HepG2 (cell line): ENCODE measurements around the gene PIM1. TPM values are rescaled to one million over a fixed set of nuclear protein-coding genes. Genes with fewer than 3 reads are reported as not detected.
A peak's percentile ranks its signal among the peaks of the same experiment; 100 is the strongest.

Experiments used
- ATF5 ChIP-seq: sonication (generic); formaldehyde crosslinking; IDR thresholded peaks from 2 replicates; pipeline ENCODE4 v1.4.0; 2020; ENCODE audit warnings: mild to moderate bottlenecking, low read depth, missing genetic modification reagents
- BRD4 ChIP-seq: sonication (generic); formaldehyde crosslinking; IDR thresholded peaks from 2 replicates; pipeline ENCODE4 v1.4.0; 2020; ENCODE audit warnings: missing genetic modification reagents
- CENPX ChIP-seq: sonication (generic); formaldehyde crosslinking; IDR thresholded peaks from 2 replicates; pipeline ENCODE4 v1.9.0; 2021; ENCODE audit warnings: mild to moderate bottlenecking, missing genetic modification reagents, moderate library complexity
- CREB1 ChIP-seq, 2 experiments: fragments of 450-650 bp in 1 of 2; IDR thresholded peaks; 2 replicates each; pipeline ENCODE4 v1.6.1; 2016 to 2017; ENCODE audit warnings: control low read depth in 1 of 2, mild to moderate bottlenecking in 1 of 2, missing compliant biosample characterization in 1 of 2, missing genetic modification characterization in 1 of 2
- FOXM1 ChIP-seq: sonication (generic); formaldehyde crosslinking; IDR thresholded peaks from 2 replicates; pipeline ENCODE4 v1.5.0; 2020; ENCODE audit warnings: missing genetic modification reagents
- HMG20B ChIP-seq: conservative IDR thresholded peaks from 2 replicates; pipeline ENCODE4 v1.6.1; 2016; ENCODE audit warnings: missing genetic modification reagents, missing compliant biosample characterization
- IKZF1 ChIP-seq: fragments of 450-650 bp; IDR thresholded peaks from 2 replicates; pipeline ENCODE4 v1.7.1; 2016
- LCORL ChIP-seq, 2 experiments: fragments of 450-650 bp in 1 of 2; sonication (generic) in 1 of 2; formaldehyde crosslinking in 1 of 2; IDR thresholded peaks; 2 replicates each; pipeline versions ENCODE4 v1.5.0 to v1.6.1; 2017 to 2020; ENCODE audit warnings: antibody characterized with exemption in 1 of 2, missing genetic modification reagents in 1 of 2
- MAFG ChIP-seq: sonication (generic); formaldehyde crosslinking; IDR thresholded peaks from 2 replicates; pipeline ENCODE4 v1.5.1; 2020; ENCODE audit warnings: mild to moderate bottlenecking, missing genetic modification reagents
- MBD4 ChIP-seq: IDR thresholded peaks from 2 replicates; pipeline ENCODE4 v1.6.1; 2012; ENCODE audit warnings: low read length, inconsistent platforms, borderline replicate concordance
- MTA1 ChIP-seq: sonication (generic); formaldehyde crosslinking; IDR thresholded peaks from 2 replicates; pipeline ENCODE4 v1.4.0; 2020; ENCODE audit warnings: missing genetic modification reagents, mild to moderate bottlenecking, borderline replicate concordance
- PHB2 ChIP-seq: fragments of 450-650 bp; IDR thresholded peaks from 2 replicates; pipeline ENCODE4 v1.6.1; 2018; ENCODE audit not compliant: partially characterized antibody
- POLR2AphosphoS5 ChIP-seq: IDR thresholded peaks from 2 replicates; pipeline ENCODE4 v1.6.1; 2012; ENCODE audit warnings: low read depth, low read length
- PRDM15 ChIP-seq: sonication (generic); formaldehyde crosslinking; IDR thresholded peaks from 2 replicates; pipeline ENCODE4 v1.4.0; 2020; ENCODE audit warnings: missing genetic modification reagents
- TFDP1 ChIP-seq: IDR thresholded peaks from 2 replicates; pipeline ENCODE4 v1.6.1; 2016; ENCODE audit warnings: missing compliant biosample characterization, missing genetic modification reagents, borderline replicate concordance
- ZBTB20 ChIP-seq: sonication (generic); formaldehyde crosslinking; IDR thresholded peaks from 2 replicates; pipeline ENCODE4 v1.8.1; 2023; ENCODE audit warnings: missing genetic modification reagents, low read depth, mild to moderate bottlenecking, borderline replicate concordance
- ZNF264 ChIP-seq: sonication (generic); formaldehyde crosslinking; IDR thresholded peaks from 2 replicates; pipeline ENCODE4 v1.4.0; 2020; ENCODE audit warnings: missing genetic modification reagents
- ZNF431 ChIP-seq: sonication (generic); formaldehyde crosslinking; IDR thresholded peaks from 2 replicates; pipeline ENCODE4 v1.9.0; 2022; ENCODE audit warnings: missing genetic modification reagents, low read depth, mild to moderate bottlenecking, borderline replicate concordance
- ZNF557 ChIP-seq: sonication (generic); formaldehyde crosslinking; IDR thresholded peaks from 2 replicates; pipeline ENCODE4 v1.4.0; 2020; ENCODE audit warnings: missing genetic modification reagents
- ZNF589 ChIP-seq: sonication (generic); formaldehyde crosslinking; conservative IDR thresholded peaks from 2 replicates; pipeline ENCODE4 v1.8.0; 2022; ENCODE audit warnings: mild to moderate bottlenecking, moderate library complexity, missing genetic modification reagents
- ZNF639 ChIP-seq: conservative IDR thresholded peaks from 2 replicates; pipeline ENCODE4 v1.6.1; 2018; ENCODE audit warnings: missing genetic modification reagents
- ZNF709 ChIP-seq: sonication (generic); formaldehyde crosslinking; IDR thresholded peaks from 2 replicates; pipeline ENCODE4 v1.5.0; 2020; ENCODE audit warnings: mild to moderate bottlenecking, missing genetic modification reagents
- ZNF75D ChIP-seq: sonication (generic); formaldehyde crosslinking; IDR thresholded peaks from 2 replicates; pipeline ENCODE4 v1.8.1; 2023; ENCODE audit warnings: missing genetic modification reagents, mild to moderate bottlenecking, borderline replicate concordance
- ZNF83 ChIP-seq: sonication (generic); formaldehyde crosslinking; IDR thresholded peaks from 2 replicates; pipeline ENCODE4 v1.4.0; 2020; ENCODE audit warnings: missing genetic modification reagents, mild to moderate bottlenecking, borderline replicate concordance
- ZSCAN22 ChIP-seq: sonication (generic); formaldehyde crosslinking; IDR thresholded peaks from 2 replicates; pipeline ENCODE4 v1.4.0; 2020; ENCODE audit warnings: mild to moderate bottlenecking, missing genetic modification reagents
- polyA plus RNA-seq, 8 experiments: library from polyadenylated mRNA; depleted of rRNA in 3 of 8; stranded (reverse) in 7 of 8; unstranded in 1 of 8; fragments of >200 nt; fragmentation: Illumina TruSeq in 4 of 8; extraction: Trizol in 4 of 8; gene quantifications; 2 replicates each; pipeline versions ENCODE4 v1.2.1 to v1.2.3, GENCODE V29; 2011 to 2016; ENCODE audit warnings: low read depth in 4 of 8, missing spikeins in 1 of 8, mixed read lengths in 1 of 8; ENCODE audit not compliant: insufficient read depth in 1 of 8
- total RNA-seq, 5 experiments: library from RNA; depleted of rRNA; stranded (reverse); fragments of >200 nt; fragmentation: Illumina TruSeq; extraction: Trizol; gene quantifications; 2 replicates each; pipeline ENCODE4 v1.2.3, GENCODE V29; 2016; ENCODE audit warnings: low read depth in 1 of 5

PIM1 gene
- total and polyA plus RNA-seq, 2 of the 13 experiments (the other 11 are each of a cell fraction or from before 2014, with no cell fraction given) = 29.4 to 117 TPM

GRCh38 chr6:37207903-37208456, 38.0 kb downstream of the PIM1 start (continued):
- no peak for TF ChIP-seq ATF5 (CRISPR knock-in tag)
- no peak for TF ChIP-seq ZBTB20 (CRISPR knock-in tag)
- no peak for TF ChIP-seq ZNF639 (CRISPR knock-in tag)
- TF ChIP-seq IKZF1 = no peak
- TF ChIP-seq HMG20B (CRISPR knock-in tag) = no peak
- no peak for TF ChIP-seq PHB2
- TF ChIP-seq BRD4 = no peak
- TF ChIP-seq ZNF75D (CRISPR knock-in tag) = no peak
- TF ChIP-seq MBD4 = no peak
- no peak for TF ChIP-seq ZNF557 (CRISPR knock-in tag)
- no peak for TF ChIP-seq ZNF589 (CRISPR knock-in tag)
- no peak for TF ChIP-seq PRDM15
- TF ChIP-seq LCORL (IDR thresholded peaks at IDR 0.05) = no peak
- peak; percentile 69; the same call in 1 of the 2 replicates for TF ChIP-seq LCORL (CRISPR knock-in tag; IDR thresholded peaks at IDR 0.05)
- TF ChIP-seq POLR2AphosphoS5 = no peak
- TF ChIP-seq MAFG = no peak
- no peak for TF ChIP-seq FOXM1 (CRISPR knock-in tag)
- no peak for TF ChIP-seq ZNF264 (CRISPR knock-in tag)
- TF ChIP-seq ZNF83 (CRISPR knock-in tag) = no peak
- no peak for TF ChIP-seq CREB1 (IDR thresholded peaks at IDR 0.05)
- TF ChIP-seq CREB1 (CRISPR knock-in tag; IDR thresholded peaks at IDR 0.05) = no peak
- no peak for TF ChIP-seq CENPX (CRISPR knock-in tag)
- no peak for TF ChIP-seq ZNF431
- no peak for TF ChIP-seq MTA1 (CRISPR knock-in tag)
- no peak for TF ChIP-seq TFDP1 (CRISPR knock-in tag)
- no peak for TF ChIP-seq ZSCAN22 (CRISPR knock-in tag)
- no peak for TF ChIP-seq ZNF709 (CRISPR knock-in tag)
